Activated CD4-positive, CD25-positive, alpha-beta regulatory T cell (primary cell): ENCODE data around the gene EPC1.
"Not testable (repeated sequence)": the region's sequence is repeated elsewhere in the genome, so short reads cannot be mapped to it uniquely, and the experiment has no call there.

Source experiments
- DNase-seq, 4 experiments: peaks; one replicate each; lab custom pipeline; 2025; lab: John Stamatoyannopoulos, UW

The EPC1 gene

DNA sequence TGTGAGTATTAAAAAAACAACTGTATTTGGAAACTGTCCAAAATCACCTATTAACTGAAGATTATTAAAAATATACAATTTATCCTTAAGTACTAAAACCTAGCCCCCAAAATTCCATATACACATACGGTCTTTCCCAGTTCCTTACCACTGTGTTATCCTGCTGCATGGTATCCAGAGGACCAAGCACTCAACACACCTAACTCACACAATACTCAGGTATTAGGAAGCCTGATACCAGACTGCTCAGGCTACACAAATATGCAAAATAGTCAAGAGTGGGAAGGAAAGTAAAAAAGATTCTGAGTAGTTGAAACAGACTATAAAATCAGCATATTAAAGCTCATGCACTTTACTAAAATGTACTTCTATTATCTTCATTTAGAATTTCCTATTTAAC, 67.2 kb downstream of the EPC1 start:
- DNase-seq: no peak

DNA sequence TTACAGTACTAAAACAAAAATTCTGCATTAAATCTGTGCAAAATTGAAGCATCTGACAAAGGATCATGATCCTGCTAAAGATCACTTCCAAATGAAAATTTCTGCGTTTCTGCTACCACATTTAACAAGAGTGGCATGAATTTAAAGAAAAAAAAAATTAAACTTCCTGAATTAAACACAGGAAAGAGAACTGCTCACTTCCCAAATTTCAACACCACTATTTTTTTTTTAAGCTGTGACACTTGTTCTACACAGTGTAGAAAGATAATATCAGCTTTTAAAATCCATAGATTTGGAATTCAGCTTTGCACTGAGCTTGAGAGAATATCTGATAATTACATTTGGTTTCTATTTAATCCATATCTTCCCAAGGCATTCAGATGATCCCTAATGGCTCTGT, 73.6 kb downstream of the EPC1 start:
- no peak for DNase-seq

DNA sequence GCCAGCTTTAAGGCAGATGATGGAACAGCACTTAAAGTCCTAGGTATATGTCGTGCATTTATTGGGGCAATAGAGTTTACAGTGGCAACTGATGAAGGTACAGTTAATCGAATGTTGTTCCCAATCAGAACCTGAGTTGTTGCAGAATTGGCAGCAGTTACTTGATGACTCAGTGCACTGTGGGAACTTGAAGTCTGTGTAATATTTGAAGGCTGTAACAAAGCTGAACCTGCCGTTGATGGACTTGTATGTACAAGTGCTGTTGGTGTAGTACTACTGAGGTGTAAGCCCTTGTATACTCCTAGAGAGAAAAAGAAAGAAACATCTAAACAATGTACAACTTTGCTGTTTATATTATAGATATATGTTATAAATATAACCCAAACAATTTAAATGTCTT, 75.3 kb downstream of the EPC1 start:
- DNase-seq: no peak

- no peak for DNase-seq
Measured at GRCh38 chr10:32269343-32270100, 77.4 kb downstream of the EPC1 start.

DNA sequence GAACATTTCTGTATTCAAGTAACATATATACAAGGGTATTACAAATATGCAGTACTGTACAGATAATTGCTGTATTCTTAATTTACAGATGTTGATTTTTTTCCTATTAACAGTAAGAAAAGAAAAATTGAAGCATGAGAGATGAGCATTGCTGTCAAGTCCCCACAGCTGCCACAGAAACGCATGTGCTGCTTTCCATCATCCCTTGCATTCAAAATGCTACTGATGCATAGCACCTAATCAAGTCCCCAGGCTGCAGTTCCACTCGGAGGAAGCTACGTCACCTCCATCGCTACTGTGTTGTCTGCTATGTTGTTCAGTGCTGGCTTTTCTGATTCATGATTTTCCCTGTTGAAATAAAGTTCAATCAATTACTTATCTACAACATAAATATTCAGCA, 78.2 kb downstream of the EPC1 start:
- DNase-seq: no peak

- DNase-seq: no peak
Measured at GRCh38 chr10:32266979-32267378, 80.0 kb downstream of the EPC1 start.

DNA sequence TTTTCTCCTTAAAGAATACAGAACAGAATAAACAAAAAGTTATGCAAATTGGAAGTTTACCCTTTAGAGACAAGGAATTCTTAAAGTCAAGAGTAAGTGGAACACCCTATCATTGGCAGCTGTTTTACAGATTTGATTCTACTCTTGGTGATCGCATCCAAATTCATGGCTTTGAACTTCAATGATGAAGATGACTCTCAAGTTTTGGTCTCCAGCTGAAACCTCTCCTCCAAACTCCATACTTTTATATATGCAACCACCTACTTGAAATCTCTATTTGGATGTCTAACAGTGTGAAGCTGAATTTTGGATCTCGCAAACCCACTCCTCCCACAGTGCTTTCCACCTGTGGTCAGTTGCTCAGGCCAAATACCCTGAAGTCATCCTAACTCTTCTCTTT, 80.4 kb downstream of the EPC1 start:
- no peak for DNase-seq

DNA sequence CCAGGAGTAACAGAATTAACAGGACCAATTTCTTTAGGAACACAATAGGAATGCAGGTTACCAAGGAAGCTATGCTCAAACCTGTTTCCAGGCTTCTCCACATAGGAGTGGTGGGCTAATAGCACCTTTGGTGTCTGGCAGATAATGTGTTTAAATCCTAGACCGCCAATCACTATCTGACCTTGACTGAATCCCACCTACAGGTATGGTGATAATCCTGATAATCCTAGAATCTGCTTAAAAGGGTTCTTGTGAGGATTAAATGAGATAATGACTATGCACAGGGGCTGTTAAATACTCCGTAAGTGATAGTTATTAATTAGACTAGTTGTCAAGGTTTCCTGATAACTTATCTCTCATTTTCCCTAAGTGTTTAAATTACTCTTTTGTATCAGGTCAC, 81.2 kb downstream of the EPC1 start:
- no peak for DNase-seq

- no peak for DNase-seq
Measured at GRCh38 chr10:32263300-32263699, 83.7 kb downstream of the EPC1 start.

GRCh38 chr10:32259551-32259950, 87.4 kb downstream of the EPC1 start:
- DNase-seq: no peak

DNA sequence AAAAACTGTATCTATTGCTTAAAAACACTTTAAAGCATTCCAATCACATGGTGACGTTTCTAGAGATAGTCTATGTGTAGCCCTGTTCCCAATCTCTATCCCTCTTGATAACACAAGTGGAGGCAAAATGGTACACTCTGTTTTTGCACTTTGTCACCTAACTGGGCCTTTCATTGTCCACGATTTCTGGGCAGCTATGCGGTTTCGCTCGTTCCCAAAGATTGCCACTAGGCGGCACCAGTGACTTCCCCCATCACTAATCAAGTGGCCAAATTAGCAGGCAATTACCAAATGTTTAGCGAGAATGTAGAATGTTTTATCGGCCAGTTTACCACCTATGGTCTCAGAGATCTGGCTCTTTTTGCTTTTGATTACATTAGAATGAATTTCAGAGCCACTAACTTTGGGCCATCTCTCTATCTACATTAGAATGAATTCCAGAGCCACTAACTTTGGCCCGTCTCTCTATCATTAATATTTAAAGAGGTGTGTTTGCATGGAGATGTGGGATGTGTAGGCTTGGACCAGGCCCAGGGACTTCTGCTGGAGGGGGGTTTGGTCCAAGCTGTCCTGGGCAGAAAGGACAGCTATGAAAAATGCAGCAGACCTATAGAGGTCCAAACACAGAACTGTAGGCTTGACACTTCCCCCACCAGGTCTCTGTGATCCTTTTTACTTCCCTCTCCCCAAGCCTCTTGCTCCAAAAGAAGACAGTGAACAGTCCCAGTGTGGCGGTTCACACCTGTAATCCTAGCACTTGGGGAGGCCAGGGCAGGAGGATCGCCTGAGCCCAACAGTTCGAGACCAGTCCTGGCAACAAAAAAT, 90.1 kb downstream of the EPC1 start:
- DNase-seq: peak; percentile 31 to 56 (median 39)

- no peak for DNase-seq
Measured at GRCh38 chr10:32253821-32254220, 93.1 kb downstream of the EPC1 start.

DNA sequence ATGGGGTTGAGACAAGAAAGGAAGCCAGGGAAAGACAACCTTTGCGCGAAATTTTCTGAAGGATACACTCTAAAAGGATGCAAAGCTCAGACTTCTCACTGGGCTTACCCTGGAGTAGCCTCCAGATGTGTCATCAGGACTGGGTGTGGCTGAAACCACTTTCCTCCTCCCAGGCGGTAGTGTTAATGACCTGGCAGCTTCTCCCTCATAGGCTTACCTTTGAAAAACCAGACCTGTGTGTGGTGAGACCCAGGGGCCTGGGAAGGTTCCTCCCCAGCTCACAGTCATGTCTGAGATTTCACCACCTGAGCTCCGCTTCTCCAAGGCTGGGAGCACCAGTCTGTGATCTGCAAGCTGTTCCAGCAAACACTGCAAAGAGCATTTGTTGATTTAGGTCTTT, 93.7 kb downstream of the EPC1 start:
- peak in 1 of 4 experiments; percentile 3 for DNase-seq

DNA sequence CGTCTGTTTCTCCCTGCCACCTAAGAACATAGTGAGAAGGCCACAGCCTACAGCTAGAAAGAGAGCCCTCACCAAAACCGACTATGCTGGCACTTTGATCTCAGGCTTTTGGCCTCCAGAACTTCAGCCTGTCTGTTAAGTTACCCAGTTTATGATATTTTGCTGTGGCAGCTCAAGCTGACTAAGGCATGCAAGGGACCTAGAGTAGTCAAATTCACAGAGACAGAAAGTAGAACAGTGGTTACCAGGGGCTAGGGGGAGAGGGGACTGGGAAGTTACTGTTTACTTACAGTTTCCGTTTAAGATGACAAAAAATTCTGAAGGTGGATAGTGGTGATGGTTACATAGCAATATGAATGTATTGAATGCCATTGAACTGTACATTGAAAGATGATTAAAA, 96.5 kb downstream of the EPC1 start:
- DNase-seq: not testable (repeated sequence)

GRCh38 chr10:32246685-32247084, 100.3 kb downstream of the EPC1 start:
- no peak for DNase-seq

DNA sequence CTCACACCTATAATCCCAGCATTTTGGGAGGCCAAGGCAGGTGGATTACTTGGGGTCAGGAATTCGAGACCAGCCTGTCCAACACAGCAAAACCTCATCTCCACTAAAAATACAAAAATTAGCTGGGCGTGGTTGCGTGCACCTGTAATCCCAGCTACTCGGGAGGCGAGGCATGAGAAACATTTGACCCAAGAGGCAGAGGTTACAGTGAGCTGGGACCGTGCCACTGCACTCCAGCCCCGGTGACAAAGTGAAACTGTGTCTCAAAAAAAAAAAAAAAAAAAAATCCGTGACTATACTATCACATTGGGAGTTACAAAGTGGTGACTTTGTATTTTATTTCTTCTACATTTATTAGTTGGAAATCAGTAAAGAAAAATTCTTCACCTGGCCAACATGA, 101.2 kb downstream of the EPC1 start:
- DNase-seq: no peak

GRCh38 chr10:32244421-32245207, 102.3 kb downstream of the EPC1 start:
- no peak for DNase-seq

DNA sequence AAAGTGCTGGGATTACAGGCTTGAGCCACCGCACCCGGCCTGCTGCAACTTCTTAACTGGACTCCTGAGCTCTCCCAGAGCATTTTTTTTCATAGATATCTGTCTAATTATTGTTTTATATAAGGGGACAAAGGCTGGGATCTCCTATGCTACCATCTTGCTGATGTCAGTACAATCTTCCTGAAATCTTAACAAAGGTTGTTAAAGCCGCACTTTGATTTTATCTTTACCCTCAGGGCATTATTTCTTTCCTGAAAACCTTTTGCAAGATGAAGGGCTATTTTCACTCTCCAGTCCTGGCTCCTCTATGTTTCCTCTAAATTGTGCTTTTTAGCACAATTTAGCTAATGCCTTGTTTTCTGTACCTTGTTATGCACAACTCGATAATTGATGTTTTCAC, 102.9 kb downstream of the EPC1 start:
- no peak for DNase-seq

DNA sequence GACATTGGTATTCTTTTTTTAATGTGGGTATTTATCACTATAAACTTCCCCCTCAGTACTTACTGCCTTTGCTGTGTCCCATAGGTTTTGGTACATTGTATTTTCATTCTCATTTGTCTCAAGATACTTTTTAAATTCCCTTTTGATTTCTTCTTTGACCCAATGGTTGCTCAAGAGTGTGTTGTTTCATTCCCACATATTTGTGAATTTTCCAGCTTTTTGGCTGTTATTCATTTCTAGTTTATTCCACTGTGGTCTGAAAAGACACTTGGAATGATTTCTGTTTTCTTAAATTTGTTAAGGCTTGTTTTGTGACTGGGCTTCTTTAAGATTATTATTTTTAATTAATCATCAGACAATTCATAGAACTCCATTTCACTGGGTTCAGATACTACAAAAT, 105.0 kb downstream of the EPC1 start:
- no peak for DNase-seq

- no peak for DNase-seq
Measured at GRCh38 chr10:32240471-32240870, 106.5 kb downstream of the EPC1 start.

GRCh38 chr10:32239769-32240168, 107.2 kb downstream of the EPC1 start:
- DNase-seq: no peak

DNA sequence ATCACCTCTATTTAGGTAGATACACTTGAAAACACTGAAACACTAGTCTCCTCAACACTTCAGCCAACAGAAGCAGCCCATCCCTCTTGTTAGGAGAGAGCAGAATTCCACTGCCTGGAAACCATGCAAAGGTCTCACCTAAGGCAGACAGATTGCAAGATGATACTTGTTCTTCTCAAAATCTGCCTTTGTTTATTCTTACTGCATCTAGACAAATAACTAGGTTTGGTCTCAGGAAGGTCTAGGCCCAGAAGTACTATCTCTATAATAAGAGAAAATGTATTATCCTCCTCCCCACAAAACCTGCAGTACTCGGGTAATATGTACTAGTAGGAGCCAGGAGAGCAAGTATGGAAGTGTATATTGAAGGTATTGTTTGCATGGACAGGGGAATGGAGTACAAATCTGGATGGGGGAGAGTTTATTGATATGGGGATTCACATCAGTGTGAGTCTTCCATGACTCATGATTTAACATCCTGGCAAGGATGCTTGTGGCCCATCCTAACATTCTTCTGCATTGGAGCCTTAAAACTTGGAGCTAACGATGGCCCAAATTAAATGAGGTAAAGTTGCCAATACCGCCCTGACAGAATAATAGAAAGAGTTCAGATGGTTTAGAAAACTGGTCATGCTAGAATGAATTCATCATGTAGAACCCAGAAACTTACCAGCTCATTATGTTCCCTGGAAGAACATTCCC, 109.2 kb downstream of the EPC1 start:
- DNase-seq: no peak
